ENCODE results near the gene DDX17. TPM values are rescaled to one million over a fixed set of nuclear protein-coding genes. Genes with fewer than 3 reads are reported as not detected.
A peak's percentile ranks its signal among the peaks of the same experiment; 100 is the strongest.

Gene DDX17
- total and polyA plus RNA-seq, 2 of the 4 experiments (the other 2 are of a cell fraction): 240 to 371 TPM

DNA sequence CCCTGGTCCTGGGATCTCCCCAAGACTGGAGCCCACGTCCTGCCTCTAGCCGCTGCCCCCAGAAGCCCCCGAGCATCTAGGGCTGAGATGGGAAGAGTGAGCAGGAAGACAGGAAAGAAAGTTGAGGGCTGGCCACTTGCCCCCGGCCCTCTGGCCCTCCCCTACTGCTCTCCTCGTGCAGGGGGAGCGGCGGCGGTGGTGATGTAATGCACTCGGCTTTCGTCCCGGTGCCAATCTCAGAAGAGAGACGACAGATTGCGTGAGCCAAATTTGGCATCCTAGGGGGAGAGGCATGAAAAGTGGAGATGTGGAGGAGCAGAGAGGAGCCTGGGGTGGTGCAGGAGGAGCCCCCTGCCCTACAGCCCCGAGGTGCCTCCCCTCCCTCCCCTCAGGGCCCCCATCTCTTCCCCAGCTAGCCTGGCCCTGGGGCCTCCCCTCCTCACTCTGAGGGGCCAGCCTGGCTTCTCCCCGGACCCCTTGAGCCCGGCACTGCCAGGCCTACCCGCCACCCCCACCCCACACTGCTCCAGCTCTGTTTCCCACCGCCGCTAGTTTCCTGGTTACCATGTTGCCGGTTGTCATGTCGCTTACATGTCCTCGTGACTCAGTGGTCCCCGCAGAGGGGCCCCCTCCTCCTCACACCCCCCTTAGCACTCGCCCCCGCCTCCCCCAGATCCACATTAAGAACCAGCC lies 53.6 kb downstream of the DDX17 start:
- TF ChIP-seq CEBPB (IDR thresholded peaks at IDR 0.05; ENCODE audit: low read depth, low read length) (peak; percentile 55), RAD21 (IDR thresholded peaks at IDR 0.05; ENCODE audit: low read length) (no peak)
- no peak overlapping the region for H2BK15ac ChIP-seq (ENCODE audit: low read depth, low read length)
- H3K4me3 ChIP-seq (ENCODE audit: insufficient read depth, low read depth, low read length): no peak overlapping the region
- POLR2A ChIA-PET (ENCODE audit: unreplicated experiment): no interaction called here
- H4K8ac ChIP-seq (ENCODE audit: low read depth in 2 of 2, low read length in 2 of 2): no peak overlapping the region
- H3K27me3 ChIP-seq (ENCODE audit: control insufficient read depth, insufficient read depth, low read length): peaks cover 89% of the 10 kb centered on the region
- no peak overlapping the region for H3K4ac ChIP-seq (ENCODE audit: low read depth, low read length)
- H4K91ac ChIP-seq (ENCODE audit: insufficient read depth, low read depth, low read length): no peak overlapping the region
- no peak overlapping the region for H3K9ac ChIP-seq (ENCODE audit: low read depth, low read length)
- dilution Hi-C loops (cut with HindIII; ENCODE audit: low sequenced_read_pairs, unreplicated experiment) (no loop called here), intact Hi-C loops (cut with micrococcal nuclease) (no loop called here), in situ Hi-C loops (cut with MboI; ENCODE audit: low sequenced_read_pairs) (no loop called here)
- no peaks in the 10 kb centered on the region for H3K9me1 ChIP-seq (ENCODE audit: insufficient read depth, low read length)
- no peak overlapping the region for H2AFZ ChIP-seq (replicated peaks; ENCODE audit: low read length, poor library complexity)
- no peak overlapping the region for H3K18ac ChIP-seq (ENCODE audit: low read depth, low read length)
- no peak overlapping the region for H3K27ac ChIP-seq (ENCODE audit: insufficient read depth, low read length)
- no peak overlapping the region for H2BK120ac ChIP-seq (ENCODE audit: low read depth, low read length)
- H3K9me3 ChIP-seq (ENCODE audit: control insufficient read depth, insufficient read depth, low read length): no peaks in the 10 kb centered on the region; the same call in 1 of the 2 replicates
- H4K20me1 ChIP-seq (ENCODE audit: insufficient read depth, low read length): no peaks in the 10 kb centered on the region
- no peak overlapping the region for H3K14ac ChIP-seq (replicated peaks; ENCODE audit: low read depth, low read length)
- DNase-seq (peak; percentile 26), ATAC-seq (ENCODE audit: low read depth) (peak; percentile 50; the same call in 1 of the 2 replicates)
- no peak overlapping the region for H2AK9ac ChIP-seq (replicated peaks; ENCODE audit: low read depth, low read length, poor library complexity)
- H3K36me3 ChIP-seq (ENCODE audit: control insufficient read depth, insufficient read depth, low read length): no peaks in the 10 kb centered on the region
- no peak overlapping the region for H2BK20ac ChIP-seq (ENCODE audit: low read depth, low read length)
- BruUV-seq (replicated peaks): no TSS peak
- H4K5ac ChIP-seq (ENCODE audit: low read depth, low read length): no peak overlapping the region
- no peaks in the 10 kb centered on the region for H3K79me1 ChIP-seq (ENCODE audit: low read depth in 1 of 2, low read length in 2 of 2)
- CTCF ChIA-PET: interaction anchor here (1.1 kb wide), 1 partner anchor 16 kb away, joined by 3 read pairs; the partner anchor contains the start of gene KDELR3
- no peak overlapping the region for H3K23ac ChIP-seq (ENCODE audit: low read depth, low read length)
- no peak overlapping the region for H3K56ac ChIP-seq (ENCODE audit: extremely low read depth, insufficient read depth, low read length)
- H3K4me2 ChIP-seq (ENCODE audit: low read depth, low read length): no peak overlapping the region; the same call in 1 of the 2 replicates
- no peak overlapping the region for H2BK5ac ChIP-seq (ENCODE audit: low read depth, low read length, poor library complexity, severe bottlenecking)
- WGBS, 2 experiments (ENCODE audit: extremely low coverage in 2 of 2, insufficient read length in 1 of 2): 44% methylated on average over 9 of the region's 25 CpGs; no CpG with 5 or more reads in 1 of the 2 experiments
- H3K4me1 ChIP-seq (ENCODE audit: control insufficient read depth, insufficient read depth, low read length): no peaks in the 10 kb centered on the region; the same call in 1 of the 2 replicates
- H2AK5ac ChIP-seq (ENCODE audit: low read depth, low read length): no peak overlapping the region
